A549 treated with dexamethasone at 1 μM for 4 hours (cell line): ENCODE measurements around the gene LYSMD1. TPM values are rescaled to one million over a fixed set of nuclear protein-coding genes. Genes with fewer than 3 reads are reported as not detected.

Experiments
- total RNA-seq: library from RNA; stranded (reverse); fragments of 200-300 nt; extraction: Qiagen RNA extraction; gene quantifications from 5 replicates; pipeline ENCODE4 v1.2.3, GENCODE V29; 2022

The LYSMD1 gene
- 5.2 to 7.3 TPM (median 7.1 TPM) in 5 replicates for total RNA-seq

GRCh38 chr1:151165738-151166504 is at the start of gene LYSMD1, which contains the start of gene SCNM1:
TSS of gene LYSMD1 (minus strand) at chr1:151165902. CDS start at chr1:151165258, 644 bp downstream.
TSS of gene SCNM1 (plus strand) at chr1:151166144. CDS start at chr1:151166153, 9 bp downstream.

GRCh38 chr1:151198254-151199127 is 32.8 kb upstream of the LYSMD1 start, which contains the start of gene PIP5K1A:
TSS of gene PIP5K1A (plus strand) at chr1:151198552. CDS start at chr1:151198997, 445 bp downstream.

GRCh38 chr1:151189637-151190445 is 24.1 kb upstream of the LYSMD1 start, which contains the start of gene VPS72:
TSS of gene VPS72 (minus strand) at chr1:151190197. CDS start at chr1:151190121, 76 bp downstream.

GRCh38 chr1:151175863-151176262 is 10.2 kb upstream of the LYSMD1 start, which contains the start of gene TMOD4:
TSS of gene TMOD4 (minus strand) at chr1:151175981. CDS start at chr1:151174875, 1,106 bp downstream.

GRCh38 chr1:151156515-151156819 is 9.2 kb downstream of the LYSMD1 start, which contains the start of gene TNFAIP8L2:
TSS of gene TNFAIP8L2 (plus strand) at chr1:151156649. CDS start at chr1:151158698, 2,049 bp downstream.

GRCh38 chr1:151146412-151147131 is 19.1 kb downstream of the LYSMD1 start, which contains the start of gene SEMA6C:
TSS of gene SEMA6C (minus strand) at chr1:151146631. CDS start at chr1:151142621, 4,010 bp downstream.

Other genes starting within 250 kb of the LYSMD1 start
- gene SETDB1, start 239.5 kb downstream of the LYSMD1 start, total RNA-seq: 21.6 to 27.7 TPM (median 24.1 TPM) in 5 replicates
- 239 to 260 TPM (median 257 TPM) in 5 replicates for gene CERS2, start 191.1 kb downstream of the LYSMD1 start, total RNA-seq
- gene ANXA9, start 183.6 kb downstream of the LYSMD1 start, total RNA-seq: 0.71 to 1.2 TPM (median 0.89 TPM) in 5 replicates
- 2.5 to 3.9 TPM (median 3.3 TPM) in 5 replicates for gene MINDY1, start 159.0 kb downstream of the LYSMD1 start, total RNA-seq
- gene PRUNE1, start 157.5 kb downstream of the LYSMD1 start, total RNA-seq: 14.7 to 18.6 TPM (median 17.8 TPM) in 5 replicates
- gene BNIPL, start 129.3 kb downstream of the LYSMD1 start, total RNA-seq: 0.07 to 0.17 TPM (median 0.11 TPM) in 4 of 5 replicates, not detected in the other
- 5.6 to 8.1 TPM (median 6.4 TPM) in 5 replicates for gene C1orf56, start 118.2 kb downstream of the LYSMD1 start, total RNA-seq
- 88.2 to 91.9 TPM (median 89.9 TPM) in 5 replicates for gene CDC42SE1, start 106.3 kb downstream of the LYSMD1 start, total RNA-seq
- gene MLLT11, start 105.5 kb downstream of the LYSMD1 start, total RNA-seq: 11.9 to 15.4 TPM (median 14.5 TPM) in 5 replicates
- gene GABPB2, start 95.1 kb downstream of the LYSMD1 start, total RNA-seq: 2.6 to 3.9 TPM (median 3.8 TPM) in 5 replicates
- gene SEMA6C, start 19.3 kb downstream of the LYSMD1 start, total RNA-seq: 1.5 to 2.3 TPM (median 1.5 TPM) in 5 replicates
- not detected in 5 replicates for gene TNFAIP8L2, start 9.3 kb downstream of the LYSMD1 start, total RNA-seq
- 45.2 to 49.4 TPM (median 47.4 TPM) in 5 replicates for gene SCNM1, start 242 bp upstream of the LYSMD1 start, total RNA-seq
- gene TMOD4, start 10.1 kb upstream of the LYSMD1 start, total RNA-seq: 0.23 to 0.43 TPM (median 0.35 TPM) in 3 of 5 replicates, not detected in the others
- 49.1 to 77.7 TPM (median 52.5 TPM) in 5 replicates for gene VPS72, start 24.3 kb upstream of the LYSMD1 start, total RNA-seq
- gene PIP5K1A, start 32.6 kb upstream of the LYSMD1 start, total RNA-seq: 57.0 to 64.9 TPM (median 60.7 TPM) in 5 replicates
- gene PSMD4, start 88.8 kb upstream of the LYSMD1 start, total RNA-seq: 173 to 199 TPM (median 198 TPM) in 5 replicates
- gene ZNF687, start 116.4 kb upstream of the LYSMD1 start, total RNA-seq: 11.3 to 15.1 TPM (median 13.2 TPM) in 5 replicates
- 21.3 to 29.4 TPM (median 28.8 TPM) in 5 replicates for gene PI4KB, start 161.5 kb upstream of the LYSMD1 start, total RNA-seq
- 18.4 to 23.2 TPM (median 19.2 TPM) in 5 replicates for gene RFX5, start 181.3 kb upstream of the LYSMD1 start, total RNA-seq
- gene SELENBP1, start 206.8 kb upstream of the LYSMD1 start, total RNA-seq: 6.2 to 7.8 TPM (median 6.6 TPM) in 5 replicates
- gene PSMB4, start 233.7 kb upstream of the LYSMD1 start, total RNA-seq: 345 to 394 TPM (median 364 TPM) in 5 replicates